Measurements from ENCODE around the gene IGSF9B. TPM values are rescaled to one million over a fixed set of nuclear protein-coding genes. Genes with fewer than 3 reads are reported as not detected.

The IGSF9B gene
- total and polyA plus RNA-seq, 10 of the 15 experiments (the other 5 are each of a cell fraction or from before 2014, with no cell fraction given) = 0.03 to 3.7 (median 0.20) TPM; not detected in 2

DNA sequence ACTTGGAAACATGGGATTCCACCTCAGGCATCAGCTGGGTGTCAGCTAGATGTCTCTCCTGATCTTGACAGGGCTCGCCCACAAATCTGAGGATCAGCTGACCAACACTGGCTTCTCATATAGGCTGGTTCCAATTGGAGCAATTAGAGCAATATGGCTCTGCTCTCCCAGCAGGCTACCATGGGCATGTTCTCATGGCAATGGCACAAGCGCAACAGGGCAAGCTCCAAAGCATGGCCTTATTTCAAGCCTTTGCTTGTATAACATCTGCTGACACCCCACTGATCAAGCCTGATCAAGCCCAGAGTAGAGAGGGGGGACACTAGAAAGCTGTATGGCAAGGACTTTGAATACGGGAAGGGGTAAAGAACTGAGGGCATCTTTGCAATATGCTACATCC lies 70.7 kb downstream of the IGSF9B start:
- ATAC-seq (no peak), FAIRE-seq (no peak), DNase-seq (ENCODE audit: low read depth, low spot score) (no peak)
- ChIA-PET RAD21 (ENCODE audit: unreplicated experiment) (no interaction called here), POLR2A (no interaction called here), CTCF (no interaction called here), SMC1A (ENCODE audit: uncharacterized antibody, unreplicated experiment) (no interaction called here)
- Histone ChIP-seq H3K4me3 (no peak overlapping the region), H3K4me1 (ENCODE audit: control insufficient read depth, insufficient read depth, low read length) (no peaks in the 10 kb centered on the region), H3K9ac (ENCODE audit: control insufficient read depth, insufficient read depth, low read length) (no peak overlapping the region), H3K4me2 (ENCODE audit: control insufficient read depth, insufficient read depth) (no peak overlapping the region), H2AFZ (ENCODE audit: control insufficient read depth, low read depth, low read length) (no peak overlapping the region), H3K27ac (ENCODE audit: control insufficient read depth, insufficient read depth) (no peak overlapping the region), H3K9me3 (replicated peaks; ENCODE audit: control insufficient read depth, insufficient read depth, low read length) (no peaks in the 10 kb centered on the region; the same call in 2 of the 3 replicates), H4K20me1 (ENCODE audit: control insufficient read depth, insufficient read depth) (no peaks in the 10 kb centered on the region), H3K27me3 (replicated peaks in 1 of 2; ENCODE audit: control insufficient read depth in 2 of 2, insufficient read depth in 2 of 2, low read length in 1 of 2) (no peaks in the 10 kb centered on the region; a peak in 1 of 4 replicates), H3K79me2 (ENCODE audit: control insufficient read depth, insufficient read depth, low read length) (no peaks in the 10 kb centered on the region), H3K36me3 (ENCODE audit: control insufficient read depth in 2 of 2, insufficient read depth in 2 of 2, low read length in 1 of 2) (no peaks in the 10 kb centered on the region)
- WGBS (ENCODE audit: insufficient coverage, insufficient replicate concordance, low lambda C conversion rate, missing lambda C conversion rate) = 59% methylated on average over 3 of the region's 3 CpGs
- intact Hi-C loops (cut with micrococcal nuclease; ENCODE audit: unreplicated experiment) (no loop called here), in situ Hi-C loops (cut with MboI) (no loop called here)
- no TSS peak for BruUV-seq (replicated peaks)
- TF ChIP-seq NFYA (IDR thresholded peaks at IDR 0.05; ENCODE audit: borderline replicate concordance, low read depth, low read length) (no peak), SMAD5 (IDR thresholded peaks at IDR 0.05; ENCODE audit: low read depth) (no peak), TBL1XR1 (IDR thresholded peaks at IDR 0.05; ENCODE audit: low read depth, low read length) (no peak), SMAD1 (IDR thresholded peaks at IDR 0.05; ENCODE audit: low read depth, partially characterized antibody) (no peak), RCOR1 (conservative IDR thresholded peaks at IDR 0.05; ENCODE audit: low read depth, low read length) (no peak), PAX8 (IDR thresholded peaks at IDR 0.05) (no peak), ZBTB33 (IDR thresholded peaks at IDR 0.05) (no peak), ZNF217 (IDR thresholded peaks at IDR 0.05) (no peak), CHD1 (IDR thresholded peaks at IDR 0.05; ENCODE audit: low read depth, low read length) (no peak), YBX1 (IDR thresholded peaks at IDR 0.05) (no peak), HDGF (IDR thresholded peaks at IDR 0.05) (no peak), FOXK2 (IDR thresholded peaks at IDR 0.05) (no peak), RFX5 (IDR thresholded peaks at IDR 0.05; ENCODE audit: low read depth, low read length) (no peak)
- TF ChIP-seq, protein P1, sequence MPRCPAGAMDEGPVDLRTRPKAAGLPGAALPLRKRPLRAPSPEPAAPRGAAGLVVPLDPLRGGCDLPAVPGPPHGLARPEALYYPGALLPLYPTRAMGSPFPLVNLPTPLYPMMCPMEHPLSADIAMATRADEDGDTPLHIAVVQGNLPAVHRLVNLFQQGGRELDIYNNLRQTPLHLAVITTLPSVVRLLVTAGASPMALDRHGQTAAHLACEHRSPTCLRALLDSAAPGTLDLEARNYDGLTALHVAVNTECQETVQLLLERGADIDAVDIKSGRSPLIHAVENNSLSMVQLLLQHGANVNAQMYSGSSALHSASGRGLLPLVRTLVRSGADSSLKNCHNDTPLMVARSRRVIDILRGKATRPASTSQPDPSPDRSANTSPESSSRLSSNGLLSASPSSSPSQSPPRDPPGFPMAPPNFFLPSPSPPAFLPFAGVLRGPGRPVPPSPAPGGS (IDR thresholded peaks at IDR 0.05; ENCODE audit: borderline replicate concordance, insufficient read depth, low read depth, low read length, poor library complexity, severe bottlenecking) = no peak
